GM12892 (cell line): ENCODE measurements around the gene CORO1C.

Experiments
- DNase-seq: peaks from one replicate; pipeline ENCODE4 v3.0.0; 2011; ENCODE audit not compliant: insufficient read length
- FAIRE-seq: peaks from 2 replicates; lab custom pipeline; 2011; peaks lifted over from hg19 to GRCh38; lab: Jason Lieb, UNC
- POLR2A ChIP-seq: IDR thresholded peaks from 2 replicates; pipeline ENCODE4 v1.6.1; 2011; ENCODE audit warnings: low read depth, low read length, control low read depth
- POLR2AphosphoS5 ChIP-seq: IDR thresholded peaks from 2 replicates; pipeline ENCODE4 v1.6.1; 2011; ENCODE audit warnings: low read depth, low read length, control low read depth
- TAF1 ChIP-seq: IDR thresholded peaks from 2 replicates; pipeline ENCODE4 v1.6.1; 2011; ENCODE audit warnings: low read depth, mild to moderate bottlenecking, control low read depth, low read length, borderline replicate concordance

The CORO1C gene

GRCh38 chr12:108610856-108611605 lies 120.3 kb downstream of the CORO1C start:
- no peak for TF ChIP-seq POLR2A
- no peak for TF ChIP-seq TAF1
- TF ChIP-seq POLR2AphosphoS5: no peak
- DNase-seq (no peak), FAIRE-seq (no peak)

- DNase-seq (no peak), FAIRE-seq (no peak)
- TF ChIP-seq POLR2AphosphoS5 (no peak), TAF1 (no peak), POLR2A (no peak)
Measured at GRCh38 chr12:108610336-108610815, 120.9 kb downstream of the CORO1C start.

GRCh38 chr12:108609537-108610335 lies 121.6 kb downstream of the CORO1C start:
- no peak for TF ChIP-seq TAF1
- no peak for TF ChIP-seq POLR2AphosphoS5
- no peak for TF ChIP-seq POLR2A
- FAIRE-seq (no peak), DNase-seq (no peak)

GRCh38 chr12:108608616-108609015 lies 122.7 kb downstream of the CORO1C start:
- TF ChIP-seq POLR2A: no peak
- TF ChIP-seq POLR2AphosphoS5: no peak
- no peak for FAIRE-seq
- DNase-seq: no peak

GRCh38 chr12:108607981-108608600 lies 123.2 kb downstream of the CORO1C start:
- DNase-seq (no peak), FAIRE-seq (no peak)
- TF ChIP-seq POLR2AphosphoS5: no peak
- no peak for TF ChIP-seq TAF1
- no peak for TF ChIP-seq POLR2A

GRCh38 chr12:108606492-108606891 lies 124.8 kb downstream of the CORO1C start:
- no peak for TF ChIP-seq POLR2A
- DNase-seq (no peak), FAIRE-seq (no peak)

- TF ChIP-seq TAF1: no peak
- TF ChIP-seq POLR2AphosphoS5: no peak
- DNase-seq: no peak
- peak; percentile 79 for FAIRE-seq
Measured at GRCh38 chr12:108605690-108606406, 125.5 kb downstream of the CORO1C start.

- TF ChIP-seq TAF1 (no peak), POLR2A (no peak), POLR2AphosphoS5 (no peak)
- no peak for DNase-seq
- peak; percentile 33 for FAIRE-seq
Measured at GRCh38 chr12:108605000-108605689, 126.2 kb downstream of the CORO1C start.

GRCh38 chr12:108604208-108604941 lies 126.9 kb downstream of the CORO1C start:
- FAIRE-seq (no peak), DNase-seq (no peak)
- TF ChIP-seq TAF1 (no peak), POLR2A (no peak), POLR2AphosphoS5 (no peak)

GRCh38 chr12:108603743-108604142 lies 127.6 kb downstream of the CORO1C start:
- TF ChIP-seq TAF1 (no peak), POLR2AphosphoS5 (no peak), POLR2A (no peak)
- DNase-seq (no peak), FAIRE-seq (no peak)
